Stimulated activated CD4-positive, alpha-beta T cell treated with anti-CD3 and anti-CD28 coated beads, Interleukin-2, amount 100 ng/mL, for 4 hours (primary cell): ENCODE measurements around the gene ANKS6.

Experiments used
- DNase-seq: peaks from one replicate; pipeline ENCODE4 v3.0.0-alpha.2; 2020; ENCODE audit warnings: low read depth

The ANKS6 gene

GRCh38 chr9:98811051-98811650 lies 14.8 kb upstream of the ANKS6 start:
- no peak for DNase-seq

- DNase-seq, result no peak
Observed at GRCh38 chr9:98810102-98810842, 13.9 kb upstream of the ANKS6 start.

- no peak for DNase-seq
Observed at GRCh38 chr9:98809311-98810101, 13.2 kb upstream of the ANKS6 start.

GRCh38 chr9:98808875-98809274 lies 12.5 kb upstream of the ANKS6 start:
- DNase-seq, result no peak

GRCh38 chr9:98808411-98808815 lies 12.1 kb upstream of the ANKS6 start:
- DNase-seq, result no peak

GRCh38 chr9:98807814-98808195 lies 11.4 kb upstream of the ANKS6 start:
- no peak for DNase-seq

- DNase-seq, result peak; percentile 24
Observed at GRCh38 chr9:98807070-98807813, 10.9 kb upstream of the ANKS6 start, which contains the start of gene GALNT12. GALNT12 (plus strand) TSS chr9:98807670; CDS start chr9:98807699, 29 bp downstream.

- no peak for DNase-seq
Observed at GRCh38 chr9:98806394-98807035, 10.2 kb upstream of the ANKS6 start.

- DNase-seq, result no peak
Observed at GRCh38 chr9:98805506-98806272, 9.3 kb upstream of the ANKS6 start.

- no peak for DNase-seq
Observed at GRCh38 chr9:98804083-98804482, 7.7 kb upstream of the ANKS6 start.

GRCh38 chr9:98801969-98802371 lies 5.6 kb upstream of the ANKS6 start:
- DNase-seq, result no peak

- no peak for DNase-seq
Observed at GRCh38 chr9:98801561-98801960, 5.2 kb upstream of the ANKS6 start.

GRCh38 chr9:98798254-98798653 lies 1.9 kb upstream of the ANKS6 start:
- DNase-seq, result no peak

- no peak for DNase-seq
Observed at GRCh38 chr9:98797491-98797890, 1.1 kb upstream of the ANKS6 start.

- DNase-seq, result no peak
Observed at GRCh38 chr9:98795970-98796363, 388 bp downstream of the ANKS6 start.

- no peak for DNase-seq
Observed at GRCh38 chr9:98795295-98795955, 930 bp downstream of the ANKS6 start.

GRCh38 chr9:98794802-98795201 lies 1.6 kb downstream of the ANKS6 start:
- DNase-seq, result no peak

GRCh38 chr9:98793031-98793430 lies 3.3 kb downstream of the ANKS6 start:
- no peak for DNase-seq

- DNase-seq, result no peak
Observed at GRCh38 chr9:98791608-98792490, 4.5 kb downstream of the ANKS6 start.
